WTC11 (cell line): ENCODE data around the gene HAPLN1. TPM values are rescaled to one million over a fixed set of nuclear protein-coding genes. Genes with fewer than 3 reads are reported as not detected.

Experiments
- ATAC-seq: fragments of 200-7000 bp; cut with Tn5 transposase; 2 replicates; pipeline ENCODE4 v1.10.0; 2021; ENCODE audit warnings: mild to moderate bottlenecking, moderate library complexity
- CTCF ChIA-PET: fragments of 300-600 bp; sonication (Branson Sonifier 250); formaldehyde crosslinking; loops from one replicate; lab custom pipeline; 2021; ENCODE audit warnings: antibody characterized with exemption; lab: Charles Lee
- POLR2A ChIA-PET: fragments of 350-600 bp; sonication (Branson Sonifier 250); formaldehyde crosslinking; loops from one replicate; lab custom pipeline; 2021; ENCODE audit warnings: antibody characterized with exemption; lab: Charles Lee
- DNase-seq: peaks from one replicate; pipeline ENCODE4 v3.0.0; 2021; ENCODE audit warnings: low spot score
- H3K27ac Mint-ChIP-seq: 2 replicates; pipeline ENCODE4 v1.8.0; 2021; ENCODE audit warnings: mixed read lengths
- H3K27me3 Mint-ChIP-seq: 2 replicates; pipeline ENCODE4 v1.8.0; 2021; ENCODE audit warnings: low read depth, mild to moderate bottlenecking, moderate library complexity, mixed read lengths
- H3K36me3 Mint-ChIP-seq: 2 replicates; pipeline ENCODE4 v1.8.0; 2021; ENCODE audit warnings: mixed read lengths
- H3K4me1 Mint-ChIP-seq: 2 replicates; pipeline ENCODE4 v1.8.0; 2022; ENCODE audit warnings: mixed read lengths
- H3K4me3 Mint-ChIP-seq: 2 replicates; pipeline ENCODE4 v1.8.0; 2021; ENCODE audit warnings: mild to moderate bottlenecking, moderate library complexity, mixed read lengths
- H3K9me3 Mint-ChIP-seq: 2 replicates; pipeline ENCODE4 v1.8.0; 2021; ENCODE audit warnings: mixed read lengths
- AFF4 ChIP-seq: sonication (generic); formaldehyde crosslinking; IDR thresholded peaks from 2 replicates; pipeline ENCODE4 v1.8.1; 2023; ENCODE audit warnings: mild to moderate bottlenecking, missing genetic modification reagents, borderline replicate concordance
- CBFB ChIP-seq: sonication (generic); formaldehyde crosslinking; IDR thresholded peaks from 2 replicates; pipeline ENCODE4 v1.8.1; 2022; ENCODE audit warnings: mild to moderate bottlenecking, low read depth, missing genetic modification reagents
- CREM ChIP-seq: sonication (generic); formaldehyde crosslinking; IDR thresholded peaks from 2 replicates; pipeline ENCODE4 v1.8.1; 2022; ENCODE audit warnings: mild to moderate bottlenecking, missing genetic modification reagents, moderate library complexity
- CTCF ChIP-seq: fragments of 200-600 bp; IDR thresholded peaks from 2 replicates; pipeline ENCODE4 v1.8.0; 2022; ENCODE audit warnings: antibody characterized with exemption
- E2F1 ChIP-seq: sonication (generic); formaldehyde crosslinking; IDR thresholded peaks from 2 replicates; pipeline ENCODE4 v1.8.0; 2022; ENCODE audit warnings: mild to moderate bottlenecking, missing genetic modification reagents
- ERG ChIP-seq: fragments of 250-450 bp; sonication (Bioruptor Pico); IDR thresholded peaks from 2 replicates; pipeline ENCODE4 v1.8.0; 2021; ENCODE audit warnings: mild to moderate bottlenecking
- ETV6 ChIP-seq: sonication (generic); formaldehyde crosslinking; IDR thresholded peaks from 2 replicates; pipeline ENCODE4 v1.8.1; 2022; ENCODE audit warnings: mild to moderate bottlenecking, missing genetic modification reagents
- JAZF1 ChIP-seq: fragments of 250-450 bp; sonication (Bioruptor Pico); IDR thresholded peaks from 2 replicates; pipeline ENCODE4 v1.9.0; 2021; ENCODE audit warnings: moderate library complexity, mild to moderate bottlenecking, inconsistent platforms
- NR2C2 ChIP-seq: sonication (generic); formaldehyde crosslinking; IDR thresholded peaks from 2 replicates; pipeline ENCODE4 v1.8.0; 2022; ENCODE audit warnings: mild to moderate bottlenecking, missing genetic modification reagents
- STAT6 ChIP-seq: sonication (generic); formaldehyde crosslinking; conservative IDR thresholded peaks from 2 replicates; pipeline ENCODE4 v1.8.1; 2023; ENCODE audit warnings: mild to moderate bottlenecking, low read depth, missing genetic modification reagents, moderate library complexity
- ZBTB43 ChIP-seq: sonication (generic); formaldehyde crosslinking; IDR thresholded peaks from 2 replicates; pipeline ENCODE4 v1.8.1; 2023; ENCODE audit warnings: mild to moderate bottlenecking, missing genetic modification reagents
- ZMAT4 ChIP-seq: fragments of 250-450 bp; sonication (Bioruptor Pico); IDR thresholded peaks from 2 replicates; pipeline ENCODE4 v1.9.0; 2021; ENCODE audit warnings: mild to moderate bottlenecking
- ZNF232 ChIP-seq: sonication (generic); formaldehyde crosslinking; IDR thresholded peaks from 2 replicates; pipeline ENCODE4 v1.8.0; 2022; ENCODE audit warnings: mild to moderate bottlenecking, missing genetic modification reagents
- ZNF317 ChIP-seq: sonication (generic); formaldehyde crosslinking; IDR thresholded peaks from 2 replicates; pipeline ENCODE4 v1.8.1; 2023; ENCODE audit warnings: low read depth, mild to moderate bottlenecking, moderate library complexity, missing genetic modification reagents, borderline replicate concordance
- ZNF512 ChIP-seq: sonication (generic); formaldehyde crosslinking; IDR thresholded peaks from 2 replicates; pipeline ENCODE4 v1.8.1; 2022; ENCODE audit warnings: missing genetic modification reagents, borderline replicate concordance
- total RNA-seq: library from RNA; stranded (reverse); gene quantifications from 3 replicates; pipeline ENCODE4 v1.2.3, GENCODE V29; 2021

The HAPLN1 gene
- total RNA-seq, 1 experiment from 2014 or later: 9.4 TPM

GRCh38 chr5:83683836-83684235 lies 36.8 kb downstream of the HAPLN1 start (continued):
- TF ChIP-seq ZNF512 (CRISPR knock-in tag): no peak
- no peak for TF ChIP-seq JAZF1 (CRISPR knock-in tag)
- TF ChIP-seq STAT6: no peak
- no peak for TF ChIP-seq ZNF232 (CRISPR knock-in tag)
- no peak for TF ChIP-seq NR2C2
- no peak for TF ChIP-seq ZNF317 (CRISPR knock-in tag)
- TF ChIP-seq CTCF: no peak
- TF ChIP-seq CBFB (CRISPR knock-in tag): no peak
- no peak for TF ChIP-seq AFF4 (CRISPR knock-in tag)
- TF ChIP-seq CREM (CRISPR knock-in tag): no peak
- no peak for TF ChIP-seq ERG

- H3K4me1 Mint-ChIP-seq: 0 out of 2 replicates have a peak, but pooled peaks cover 9% of the 10 kb centered on the region
- no peak for ATAC-seq
- CTCF ChIA-PET: interaction anchor here (1.0 kb wide), 1 partner anchor 10 kb away, joined by 3 read pairs; no protein-coding TSS in a partner anchor
- POLR2A ChIA-PET: no interaction called here
- no peak overlapping the region for H3K4me3 Mint-ChIP-seq
- H3K9me3 Mint-ChIP-seq: 0 out of 2 replicates have a peak, but pooled peaks cover 3% of the 10 kb centered on the region
- no peak overlapping the region for H3K27ac Mint-ChIP-seq
- H3K36me3 Mint-ChIP-seq: peaks cover 2% of the 10 kb centered on the region
- no peaks in the 10 kb centered on the region for H3K27me3 Mint-ChIP-seq
- DNase-seq: no peak
- no peak for TF ChIP-seq E2F1 (CRISPR knock-in tag)
- TF ChIP-seq ETV6 (CRISPR knock-in tag): no peak
- TF ChIP-seq CBFB (CRISPR knock-in tag): no peak
- no peak for TF ChIP-seq ZMAT4 (CRISPR knock-in tag)
- no peak for TF ChIP-seq AFF4 (CRISPR knock-in tag)
- no peak for TF ChIP-seq ZBTB43 (CRISPR knock-in tag)
Observed at GRCh38 chr5:83672646-83673045, 48.0 kb downstream of the HAPLN1 start.
